Karpas-422 (cell line): Measurements from ENCODE around the gene CCDC74B. TPM values are rescaled to one million over a fixed set of nuclear protein-coding genes. Genes with fewer than 3 reads are reported as not detected.
"Not testable (repeated sequence)": the region's sequence is repeated elsewhere in the genome, so short reads cannot be mapped to it uniquely, and the experiment has no call there.

Experiments
- DNase-seq: peaks from one replicate; pipeline ENCODE4 v3.0.0-alpha.2; 2015
- H2AFZ ChIP-seq: fragments of 200-600 bp; sonication (generic); 2 replicates; pipeline ENCODE4 v1.6.1; 2014; ENCODE audit warnings: antibody characterized with exemption, low read length, mixed read lengths
- H3K27ac ChIP-seq: fragments of 200-600 bp; sonication (generic); 2 replicates; pipeline ENCODE4 v1.5.1; 2014; ENCODE audit warnings: mild to moderate bottlenecking, low read length, moderate library complexity
- H3K27me3 ChIP-seq: fragments of 200-600 bp; sonication (generic); 2 replicates; pipeline ENCODE4 v1.6.1; 2014; ENCODE audit warnings: low read length, mixed read lengths
- H3K36me3 ChIP-seq: fragments of 200-600 bp; sonication (generic); 2 replicates; pipeline ENCODE4 v1.6.1; 2014; ENCODE audit warnings: low read length, mixed read lengths; ENCODE audit not compliant: insufficient read depth
- H3K4me1 ChIP-seq: fragments of 200-600 bp; sonication (generic); 2 replicates; pipeline ENCODE4 v1.6.1; 2014; ENCODE audit warnings: mild to moderate bottlenecking, low read length, mixed read lengths
- H3K4me2 ChIP-seq: fragments of 200-600 bp; sonication (generic); 2 replicates; pipeline ENCODE4 v1.6.1; 2014; ENCODE audit warnings: low read length, low read depth, mild to moderate bottlenecking; ENCODE audit not compliant: poor library complexity, severe bottlenecking
- H3K4me3 ChIP-seq: fragments of 200-600 bp; sonication (generic); 2 replicates; pipeline ENCODE4 v1.5.1; 2014; ENCODE audit warnings: mild to moderate bottlenecking, antibody characterized with exemption, low read length, mixed read lengths
- H3K79me2 ChIP-seq: fragments of 200-600 bp; sonication (generic); 2 replicates; pipeline ENCODE4 v1.6.1; 2014; ENCODE audit warnings: mild to moderate bottlenecking, low read length, mixed read lengths
- H3K9ac ChIP-seq: fragments of 200-600 bp; sonication (generic); 2 replicates; pipeline ENCODE4 v1.6.0; 2014; ENCODE audit warnings: low read length
- H3K9me2 ChIP-seq: fragments of 200-600 bp; sonication (generic), shearing (Covaris generic); replicated peaks from 2 replicates; pipeline ENCODE4 v1.6.0; 2014; ENCODE audit warnings: mild to moderate bottlenecking, low read length, moderate library complexity; ENCODE audit not compliant: insufficient read depth
- H3K9me3 ChIP-seq: fragments of 300-700, 200-600 bp; sonication (generic); 2 replicates; pipeline ENCODE4 v1.6.1; 2014; ENCODE audit warnings: low read length, mixed read lengths
- H4K20me1 ChIP-seq: fragments of 200-600 bp; sonication (generic); 2 replicates; pipeline ENCODE4 v1.6.1; 2014; ENCODE audit warnings: mild to moderate bottlenecking, antibody characterized with exemption, low read length, low read depth; ENCODE audit not compliant: insufficient read depth
- total RNA-seq: library from RNA; depleted of rRNA; stranded (reverse); fragments of >200 nt; shearing (Covaris generic); gene quantifications from 2 replicates; pipeline ENCODE4 v1.2.3, GENCODE V29; 2014; ENCODE audit warnings: low replicate concordance; rRNA removed

The CCDC74B gene
- 11.9 and 45.0 TPM in 2 replicates for total RNA-seq

DNA sequence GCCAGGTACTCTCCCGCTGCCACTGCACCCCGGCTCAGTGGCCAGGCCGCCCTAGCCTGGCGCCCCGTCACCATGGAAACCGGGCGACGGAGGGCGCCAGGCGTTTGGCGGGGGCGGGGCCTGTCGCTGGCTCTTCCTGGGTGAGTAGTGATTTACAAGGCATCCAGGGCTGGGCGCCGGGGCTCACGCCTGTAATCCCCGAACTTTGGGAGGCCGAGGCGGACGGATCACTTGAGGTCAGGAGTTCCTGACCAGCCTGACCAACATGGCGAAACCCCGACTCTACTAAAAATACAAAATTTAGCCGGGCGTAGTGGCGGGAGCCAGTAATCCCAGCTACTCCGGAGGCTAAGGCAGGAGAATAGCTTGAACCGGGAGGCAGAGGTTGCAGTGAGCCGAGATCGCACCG, at the start of gene CCDC74B:
Gene CCDC74B (minus strand): TSS at position 107 of the 409 bp plus-strand sequence. CDS start 116 bp downstream, outside the sequence.
- H3K9me2 ChIP-seq, H2AFZ ChIP-seq, H3K27me3 ChIP-seq, H3K9me3 ChIP-seq, H3K36me3 ChIP-seq, H3K27ac ChIP-seq, H3K79me2 ChIP-seq, H4K20me1 ChIP-seq: not testable (repeated sequence)
- Histone ChIP-seq H3K4me2 (peak within 1 kb of the TSS; percentile 77), H3K9ac (peak within 1 kb of the TSS; percentile 66), H3K4me1 (peaks cover 17% of the 10 kb centered on the region), H3K4me3 (peak within 1 kb of the TSS; percentile 61; the same call in 1 of the 2 replicates)
- peak; percentile 87 for DNase-seq

DNA sequence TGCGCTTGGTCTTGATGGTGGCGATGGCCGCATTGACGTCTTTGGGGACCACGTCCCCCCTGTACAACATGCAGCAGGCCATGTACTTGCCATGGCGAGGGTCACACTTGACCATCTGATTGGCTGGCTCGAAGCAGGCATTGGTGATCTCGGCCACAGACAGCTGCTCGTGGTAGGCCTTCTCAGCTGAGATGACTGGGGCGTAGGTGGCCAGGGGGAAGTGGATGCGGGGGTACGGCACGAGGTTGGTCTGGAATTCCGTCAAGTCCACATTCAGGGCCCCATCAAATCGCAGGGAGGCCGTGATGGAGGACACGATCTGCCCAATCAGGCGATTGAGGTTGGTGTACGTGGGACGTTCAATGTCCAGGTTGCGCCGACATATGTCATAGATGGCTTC, 48.9 kb upstream of the CCDC74B start:
- not testable (repeated sequence) for H3K27ac ChIP-seq, H3K4me3 ChIP-seq, H3K79me2 ChIP-seq, H2AFZ ChIP-seq, DNase-seq, H4K20me1 ChIP-seq, H3K9me3 ChIP-seq, H3K4me1 ChIP-seq, H3K27me3 ChIP-seq, H3K36me3 ChIP-seq, H3K9ac ChIP-seq, H3K4me2 ChIP-seq, H3K9me2 ChIP-seq

- not testable (repeated sequence) for DNase-seq, H4K20me1 ChIP-seq, H3K9me3 ChIP-seq, H3K27me3 ChIP-seq, H3K79me2 ChIP-seq, H3K4me1 ChIP-seq, H3K4me2 ChIP-seq, H2AFZ ChIP-seq, H3K9ac ChIP-seq, H3K27ac ChIP-seq, H3K9me2 ChIP-seq, H3K36me3 ChIP-seq, H3K4me3 ChIP-seq
These were observed 47.5 kb upstream of the CCDC74B start for GRCh38 chr2:130192451-130192850.

GRCh38 chr2:130191319-130191718, 46.4 kb upstream of the CCDC74B start:
- not testable (repeated sequence) for H3K79me2 ChIP-seq, H3K4me3 ChIP-seq, H3K27me3 ChIP-seq, H3K9me3 ChIP-seq, H3K4me2 ChIP-seq, H3K9ac ChIP-seq, H2AFZ ChIP-seq, H3K27ac ChIP-seq, DNase-seq, H3K9me2 ChIP-seq, H3K4me1 ChIP-seq, H3K36me3 ChIP-seq, H4K20me1 ChIP-seq

- DNase-seq, result no peak
- no peaks in the 10 kb centered on the region for H3K4me1 ChIP-seq
- H3K36me3 ChIP-seq, result no peaks in the 10 kb centered on the region; the same call in 1 of the 2 replicates
- H3K9me2 ChIP-seq, result no peaks in the 10 kb centered on the region
- no peak overlapping the region for H3K4me2 ChIP-seq
- no peaks in the 10 kb centered on the region for H4K20me1 ChIP-seq
- no peaks in the 10 kb centered on the region for H3K27me3 ChIP-seq
- H3K9me3 ChIP-seq, result no peaks in the 10 kb centered on the region
- no peak overlapping the region for H3K9ac ChIP-seq
- H3K4me3 ChIP-seq, result no peak overlapping the region
- no peaks in the 10 kb centered on the region for H3K79me2 ChIP-seq
- H3K27ac ChIP-seq, result no peak overlapping the region
- no peak overlapping the region for H2AFZ ChIP-seq
These were observed 45.3 kb upstream of the CCDC74B start for GRCh38 chr2:130190237-130190636.

GRCh38 chr2:130188958-130189357, 44.0 kb upstream of the CCDC74B start:
- H3K9me2 ChIP-seq, H3K79me2 ChIP-seq, H3K9me3 ChIP-seq, H4K20me1 ChIP-seq, H3K4me3 ChIP-seq, H3K27ac ChIP-seq, H3K9ac ChIP-seq, H2AFZ ChIP-seq, H3K4me2 ChIP-seq, H3K36me3 ChIP-seq, H3K4me1 ChIP-seq, H3K27me3 ChIP-seq, DNase-seq: not testable (repeated sequence)

DNA sequence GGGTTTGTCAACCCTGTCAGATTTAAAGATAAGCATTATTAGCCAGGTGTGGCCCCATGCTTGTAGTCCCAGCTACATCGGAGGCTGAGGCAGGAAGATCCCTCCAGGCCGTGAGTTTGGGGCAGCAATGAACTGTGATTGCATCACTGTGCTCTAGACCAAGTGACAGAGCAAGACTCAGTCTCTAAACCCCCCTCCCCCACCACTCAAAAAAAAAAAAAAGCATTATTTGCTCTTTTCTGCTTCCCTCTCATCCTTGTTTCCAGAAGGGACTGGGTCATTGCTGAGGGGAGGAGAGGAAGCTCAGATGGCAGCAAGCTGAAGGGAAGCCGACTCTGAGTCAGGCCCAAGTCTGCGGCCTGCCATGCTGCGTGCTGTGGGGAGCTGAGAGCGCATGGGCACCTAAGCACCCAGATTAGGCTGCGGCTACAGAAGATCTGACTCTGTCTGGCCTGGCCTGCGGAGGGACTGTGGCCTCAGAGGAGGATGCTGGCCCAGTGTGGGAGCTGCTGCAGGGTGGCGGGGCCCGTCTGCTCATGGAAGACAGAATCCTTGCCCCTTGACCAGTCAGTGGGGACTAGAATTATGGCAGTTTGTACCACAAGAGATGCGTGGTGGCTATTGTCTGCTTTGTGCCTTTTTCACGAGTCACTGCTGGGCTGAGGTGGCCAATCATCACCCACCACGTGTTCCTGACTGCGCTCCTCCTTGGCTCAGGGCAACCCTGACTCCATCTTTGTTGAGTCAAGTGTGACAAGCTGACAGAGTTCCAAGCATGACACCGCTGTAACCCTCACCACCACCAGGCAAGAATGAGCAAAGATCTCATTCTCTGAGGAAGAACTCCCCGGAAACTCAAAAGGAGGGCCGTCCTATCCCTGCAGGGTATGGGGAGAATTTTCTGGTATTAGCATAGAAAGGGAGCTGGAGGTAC, 43.2 kb upstream of the CCDC74B start:
- H3K36me3 ChIP-seq, H3K27ac ChIP-seq, H3K27me3 ChIP-seq, H3K4me2 ChIP-seq, H3K9me3 ChIP-seq, H3K9ac ChIP-seq, H2AFZ ChIP-seq, H3K9me2 ChIP-seq, H3K4me1 ChIP-seq, DNase-seq, H3K4me3 ChIP-seq, H4K20me1 ChIP-seq: not testable (repeated sequence)
- peaks cover 11% of the 10 kb centered on the region for H3K79me2 ChIP-seq

GRCh38 chr2:130187268-130187667, 42.4 kb upstream of the CCDC74B start:
- Histone ChIP-seq H3K4me3 (no peak overlapping the region), H3K4me1 (peaks cover 8% of the 10 kb centered on the region; the same call in 1 of the 2 replicates), H3K27me3 (no peaks in the 10 kb centered on the region), H3K79me2 (peaks cover 16% of the 10 kb centered on the region), H4K20me1 (0 out of 2 replicates have a peak, but pooled peaks cover 4% of the 10 kb centered on the region), H3K27ac (no peak overlapping the region), H3K4me2 (no peak overlapping the region), H2AFZ (no peak overlapping the region), H3K9ac (no peak overlapping the region), H3K36me3 (no peaks in the 10 kb centered on the region; the same call in 1 of the 2 replicates), H3K9me2 (no peaks in the 10 kb centered on the region), H3K9me3 (no peaks in the 10 kb centered on the region)
- DNase-seq, result no peak
